Stimulated activated CD4-positive, alpha-beta T cell treated with anti-CD3 and anti-CD28 coated beads, Interleukin-12 subunit alpha, Interleukin-12 subunit beta, amount 100 ng/mL, for 48 hours (primary cell): Measurements from ENCODE around the gene DLX5.

Experiments used
- DNase-seq, 3 donors: peaks; one replicate each; pipeline ENCODE4 v3.0.0-alpha.2; 2020; ENCODE audit warnings: low read depth in 2 of 3, low spot score in 1 of 3

Gene DLX5

DNA sequence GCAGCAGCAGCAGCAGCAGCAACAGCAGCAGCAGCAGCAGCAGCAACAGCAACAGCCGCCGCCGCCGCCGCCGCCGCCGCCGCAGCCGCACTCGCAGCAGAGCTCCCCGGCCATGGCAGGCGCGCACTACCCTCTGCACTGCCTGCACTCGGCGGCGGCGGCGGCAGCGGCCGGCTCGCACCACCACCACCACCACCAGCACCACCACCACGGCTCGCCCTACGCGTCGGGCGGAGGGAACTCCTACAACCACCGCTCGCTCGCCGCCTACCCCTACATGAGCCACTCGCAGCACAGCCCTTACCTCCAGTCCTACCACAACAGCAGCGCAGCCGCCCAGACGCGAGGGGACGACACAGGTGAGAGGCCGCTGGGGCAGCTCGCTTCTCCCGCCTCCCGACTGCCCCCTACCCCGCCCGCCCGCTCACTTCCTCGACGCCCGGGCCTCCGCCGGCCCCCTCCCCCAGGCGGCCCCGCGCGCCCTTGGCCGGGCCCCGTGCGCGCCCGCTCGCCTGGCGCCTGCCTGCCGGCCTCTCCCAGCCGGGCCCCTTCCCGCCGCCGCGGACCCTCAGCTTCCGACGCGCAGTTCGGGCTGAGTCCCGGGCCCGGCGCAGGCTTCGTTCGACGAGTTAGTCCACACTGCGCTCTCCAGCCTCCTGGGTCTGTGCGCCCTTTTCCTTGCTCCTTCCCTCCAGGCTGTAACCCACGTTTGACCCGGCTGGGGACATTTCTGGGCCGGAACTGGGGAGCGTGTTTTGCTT lies 18.4 kb downstream of the DLX5 start:
- DNase-seq, result no peak

DNA sequence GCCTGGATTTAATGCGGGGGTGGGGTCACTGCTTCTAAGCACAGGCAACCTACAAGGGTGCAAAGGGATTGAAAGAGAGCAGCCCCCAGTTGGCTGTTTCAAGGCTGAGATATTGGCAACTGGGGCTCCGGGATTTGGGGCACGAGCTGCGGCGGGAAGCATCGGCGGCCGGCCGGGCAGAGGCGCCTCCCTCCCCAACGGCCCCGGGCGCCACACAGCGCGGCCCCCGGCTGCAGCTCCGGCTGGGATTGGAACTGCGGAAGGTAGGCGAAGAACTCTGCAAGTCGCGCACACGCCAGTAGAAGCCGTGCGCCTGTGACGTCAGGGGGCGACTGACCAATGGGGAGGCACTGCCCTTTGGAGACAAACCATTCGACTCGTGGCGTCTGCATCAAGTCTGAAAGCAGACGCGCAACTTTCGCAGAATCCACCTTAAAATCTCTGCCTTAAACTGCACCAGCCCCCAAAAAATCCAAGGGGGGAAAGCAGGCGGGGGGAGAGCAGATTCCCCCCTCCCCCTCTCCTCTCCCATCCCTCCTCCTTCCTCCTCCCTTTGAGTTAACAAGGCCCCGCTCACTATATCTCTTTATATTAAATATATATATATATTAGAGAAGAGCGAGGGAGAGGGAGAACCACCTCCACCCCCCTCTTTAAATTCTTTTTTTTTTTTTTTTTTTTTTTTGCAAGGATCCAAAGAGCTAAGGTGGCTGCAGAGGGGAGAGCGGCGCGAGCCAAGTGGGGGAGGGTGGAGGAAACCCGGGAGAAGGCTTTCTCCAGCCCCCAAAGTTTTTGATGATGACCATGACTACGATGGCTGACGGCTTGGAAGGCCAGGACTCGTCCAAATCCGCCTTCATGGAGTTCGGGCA lies 19.2 kb downstream of the DLX5 start, which contains the start of gene DLX6:
Gene DLX6, plus strand, starts transcription at position 371 of the 872 bp plus-strand sequence. Its CDS starts 425 bp downstream, at position 796.
- peak in 2 of 3 donors; percentile 33 to 37 for DNase-seq

DNA sequence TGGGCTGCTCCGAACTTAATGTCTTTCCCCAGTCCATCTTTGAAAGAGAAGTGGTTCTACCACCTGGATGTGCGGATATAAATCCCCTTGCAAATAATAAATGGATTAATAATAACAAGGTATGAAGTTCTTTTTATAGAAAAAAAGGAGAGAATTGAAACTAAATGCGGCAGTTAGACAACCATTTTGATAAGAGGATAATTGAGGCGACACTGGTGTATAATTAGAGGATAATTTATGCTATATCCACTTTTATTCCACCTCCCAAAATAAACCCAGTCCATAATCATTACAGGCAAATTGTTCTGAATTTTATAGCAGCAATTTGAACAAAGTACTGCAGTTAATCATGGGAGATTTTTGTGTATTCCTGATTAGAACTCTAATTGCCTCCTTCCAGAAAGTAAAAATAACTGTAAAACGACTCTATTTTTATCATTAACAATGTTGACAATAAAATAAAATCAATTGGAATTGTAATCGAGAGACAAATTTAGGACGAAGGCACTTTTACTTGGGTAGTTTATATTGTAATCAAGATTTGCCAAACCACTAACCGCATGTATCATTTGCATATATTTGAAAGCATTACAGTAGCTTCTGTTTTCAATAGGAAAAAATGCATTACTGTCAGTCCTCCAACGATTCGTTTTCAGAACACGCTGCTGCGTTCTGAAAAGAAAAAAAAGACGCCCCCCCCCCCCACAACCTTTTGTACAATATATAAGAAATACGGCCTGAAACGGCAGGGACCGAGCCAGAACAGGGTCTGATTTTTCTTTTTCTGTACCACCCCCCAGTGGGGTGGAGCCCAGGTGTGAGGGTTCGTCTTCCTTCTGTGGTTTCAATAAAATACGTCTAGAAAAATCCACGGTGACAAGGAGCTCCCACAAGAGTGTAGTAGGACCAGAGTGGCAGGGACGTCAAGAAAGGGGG lies 20.1 kb downstream of the DLX5 start:
- DNase-seq, result no peak

DNA sequence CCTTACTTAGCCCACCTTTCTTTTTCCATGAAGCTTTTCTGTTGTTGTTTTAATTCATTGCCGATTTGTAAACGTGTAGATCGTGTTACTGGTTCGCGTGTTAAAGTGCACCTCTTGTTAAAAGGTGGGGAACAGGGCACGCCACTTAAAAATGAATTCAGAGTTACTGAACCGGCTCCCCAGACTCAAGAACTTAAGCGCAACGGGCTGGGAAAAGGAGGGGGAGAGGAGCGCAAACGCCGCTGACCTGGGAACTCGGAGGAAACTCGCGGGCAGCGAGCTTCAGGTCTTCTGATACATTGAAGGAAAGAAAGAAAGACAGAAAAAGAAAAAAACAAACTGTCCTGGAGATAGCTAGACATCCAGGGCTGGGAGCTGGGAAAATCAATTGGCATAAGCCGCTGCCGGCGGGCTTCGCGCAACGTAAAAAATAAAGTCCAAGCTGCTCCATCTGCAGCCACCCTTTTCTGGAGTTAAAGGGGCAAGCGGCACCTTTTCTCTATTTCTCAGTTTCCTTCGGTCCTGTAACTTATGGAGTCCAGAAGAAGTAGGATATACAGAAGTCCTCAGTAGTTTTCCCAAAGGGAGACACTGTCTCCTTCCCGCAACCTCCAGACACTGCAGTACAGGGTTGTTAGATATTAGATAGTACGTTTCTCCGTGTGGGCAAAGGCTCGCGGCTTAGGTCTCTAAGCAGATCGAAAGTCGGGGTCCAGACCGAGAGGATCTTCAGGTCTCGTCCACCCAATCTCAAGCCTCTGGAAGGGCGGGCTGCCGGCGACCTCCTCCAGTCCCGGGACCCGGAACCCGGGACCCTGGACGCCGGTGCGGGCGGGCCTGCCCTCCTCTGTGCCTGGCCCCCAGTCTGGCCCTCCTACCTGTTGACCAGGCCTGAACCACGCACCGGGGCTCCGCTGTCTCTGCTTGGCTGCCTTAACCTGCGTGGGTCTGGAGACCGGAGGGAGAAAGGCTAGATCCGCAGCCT lies 21.1 kb downstream of the DLX5 start:
- DNase-seq, result no peak

DNA sequence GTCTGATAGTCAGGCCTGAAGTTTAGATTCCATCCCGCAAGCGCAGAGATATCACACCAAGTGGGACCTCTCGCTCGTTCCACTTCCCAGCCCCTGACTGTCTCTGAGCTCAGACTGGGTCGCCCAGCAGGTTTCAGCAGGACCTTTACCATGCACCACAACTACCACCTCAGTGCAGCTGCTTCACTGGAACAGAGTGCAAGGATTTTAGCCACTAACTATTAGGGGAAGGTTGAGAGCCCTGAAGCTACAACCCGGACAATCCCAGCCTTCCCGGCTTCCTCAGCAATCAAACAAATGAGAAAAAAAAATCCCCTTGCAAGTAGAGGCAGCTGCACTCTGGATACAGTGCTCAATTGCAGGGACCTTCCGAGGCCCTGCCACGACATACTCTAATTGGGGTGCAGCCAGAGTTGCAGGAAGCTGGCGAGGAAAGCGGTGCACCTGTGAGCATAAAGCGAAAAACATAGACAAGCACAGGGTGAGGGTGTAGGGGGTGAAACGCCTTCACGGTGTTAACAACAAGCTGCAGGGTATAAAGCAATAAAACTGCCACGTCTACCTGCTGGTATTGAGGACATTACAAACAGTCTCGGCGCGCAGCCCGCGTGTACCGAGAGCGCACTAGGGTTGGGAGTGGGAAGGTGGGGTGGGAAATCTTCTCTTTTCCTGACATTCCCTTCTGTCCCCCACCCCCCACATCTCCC lies 21.9 kb downstream of the DLX5 start:
- no peak for DNase-seq

DNA sequence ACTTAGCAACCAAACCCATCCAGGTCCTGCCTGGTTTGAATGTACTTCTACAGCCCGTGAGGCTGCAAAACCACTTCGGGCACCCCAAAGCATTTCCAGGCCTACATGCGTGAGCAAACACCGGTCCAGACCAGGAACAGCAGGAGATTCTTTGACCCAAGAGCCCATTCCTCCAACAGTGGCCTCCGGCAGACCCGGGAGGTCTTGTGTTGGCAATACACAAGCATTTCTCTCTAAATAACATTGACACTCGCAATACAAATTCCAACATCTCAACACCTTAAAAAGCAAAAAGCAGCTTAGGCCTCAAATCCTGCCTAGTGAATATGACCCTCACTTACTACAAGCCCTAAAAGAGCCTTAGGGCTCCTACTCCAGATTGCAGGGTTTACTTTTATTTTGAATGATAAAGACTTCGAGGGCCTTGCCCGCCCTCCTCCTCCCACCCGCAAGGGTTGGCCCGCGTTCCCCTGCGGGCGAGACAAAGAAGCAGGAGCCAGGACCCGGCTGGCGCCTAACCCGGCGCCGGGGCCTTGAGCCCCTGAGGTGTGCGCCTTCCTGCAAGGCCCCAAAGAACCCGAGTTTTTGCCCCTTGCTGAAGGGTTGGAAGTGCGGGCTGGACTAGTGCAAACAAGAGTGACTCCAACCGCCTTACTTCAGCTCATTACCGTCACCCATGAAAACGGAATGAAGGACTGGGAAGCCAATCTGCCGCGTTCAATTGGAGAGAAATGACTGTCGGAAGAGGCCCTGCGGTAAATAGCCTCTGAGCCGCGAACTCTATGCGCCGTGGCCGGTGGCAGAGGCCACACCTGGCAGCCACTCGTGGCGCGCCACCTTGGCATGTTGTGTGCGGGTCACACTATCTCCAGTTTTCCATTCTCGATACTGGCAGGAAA lies 22.7 kb downstream of the DLX5 start:
- no peak for DNase-seq

DNA sequence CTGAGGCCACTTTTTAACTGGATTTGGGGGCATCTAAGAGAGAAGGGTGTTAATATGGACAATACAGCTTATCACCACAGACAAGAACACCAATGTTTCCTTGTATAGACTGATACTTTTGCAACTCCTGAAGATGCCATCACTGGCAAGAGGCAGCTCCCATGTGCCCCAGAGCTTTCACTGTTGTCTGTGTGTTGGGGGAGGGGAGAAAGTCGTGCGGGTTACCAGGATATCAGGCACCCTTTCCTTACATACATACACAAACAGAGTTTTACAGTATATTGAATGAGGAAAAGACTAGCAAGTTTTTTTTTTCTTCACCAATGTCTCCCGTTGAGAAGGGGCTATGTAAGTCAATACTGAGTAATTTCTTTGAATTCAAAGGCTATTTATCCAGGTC lies 23.4 kb downstream of the DLX5 start:
- no peak for DNase-seq

DNA sequence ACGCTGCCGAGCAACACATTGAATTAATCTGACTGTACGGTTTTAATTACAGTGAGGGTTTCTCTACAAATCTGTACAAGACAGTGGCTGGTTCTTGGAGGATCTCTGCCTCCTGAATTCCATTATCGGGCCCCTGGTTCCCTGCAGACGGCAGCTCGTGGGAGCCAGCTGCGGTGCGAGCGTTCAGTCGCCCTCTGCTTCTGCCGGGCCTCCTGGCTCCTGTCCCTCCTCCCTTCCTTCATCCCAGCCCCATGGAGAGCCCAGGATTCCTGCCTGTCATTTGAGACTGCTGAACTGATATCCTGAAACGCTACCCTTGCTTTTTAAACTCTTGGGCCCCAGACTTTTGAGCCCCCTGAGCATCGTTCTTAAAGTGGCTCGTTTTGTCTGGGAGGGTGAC lies 25.9 kb downstream of the DLX5 start:
- no peak for DNase-seq

DNA sequence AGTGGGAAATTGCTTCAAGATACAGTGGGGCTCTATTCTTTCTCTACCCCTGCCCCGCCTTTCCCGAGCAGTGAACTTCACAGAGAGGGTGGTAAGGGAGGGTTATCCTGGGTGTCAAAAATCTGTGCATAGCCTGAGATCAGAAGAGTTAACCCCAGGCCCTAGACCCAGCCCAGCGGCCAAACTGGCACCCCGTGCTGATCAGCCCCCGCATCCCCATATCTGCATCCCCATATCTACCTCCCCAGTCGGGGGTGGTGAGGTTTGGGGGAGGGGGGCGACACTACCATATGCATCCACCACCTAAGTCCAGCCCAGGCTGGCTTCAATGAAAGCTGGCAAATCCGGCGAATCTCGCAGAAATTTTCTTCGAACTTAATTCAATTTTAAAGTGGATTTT lies 26.3 kb downstream of the DLX5 start:
- no peak for DNase-seq

DNA sequence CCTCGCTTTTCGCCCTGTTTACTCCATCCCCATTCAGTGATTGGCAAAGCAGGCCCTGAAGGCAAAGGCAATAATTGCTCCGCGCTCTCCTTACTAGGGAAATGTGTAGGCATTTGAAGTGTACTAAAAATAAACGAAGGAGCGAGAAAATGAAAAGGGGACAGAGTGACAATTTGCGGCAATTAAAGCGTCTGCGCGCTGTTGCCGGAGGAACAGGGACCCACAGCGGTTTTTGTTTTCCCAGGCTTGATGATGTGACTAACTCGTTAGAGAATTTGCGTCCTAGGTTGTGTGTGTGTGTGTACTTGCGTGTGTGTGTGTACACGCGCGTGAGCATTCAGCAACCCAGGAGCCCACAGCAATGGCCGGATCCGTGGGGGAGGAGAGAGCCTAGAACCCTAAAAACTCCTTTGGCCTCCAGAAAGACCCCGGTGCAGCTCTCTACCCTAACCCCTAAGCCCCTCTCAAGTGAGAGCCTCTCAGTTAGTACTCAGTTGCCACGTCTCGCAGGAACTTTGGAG lies 27.1 kb downstream of the DLX5 start:
- DNase-seq, result no peak

DNA sequence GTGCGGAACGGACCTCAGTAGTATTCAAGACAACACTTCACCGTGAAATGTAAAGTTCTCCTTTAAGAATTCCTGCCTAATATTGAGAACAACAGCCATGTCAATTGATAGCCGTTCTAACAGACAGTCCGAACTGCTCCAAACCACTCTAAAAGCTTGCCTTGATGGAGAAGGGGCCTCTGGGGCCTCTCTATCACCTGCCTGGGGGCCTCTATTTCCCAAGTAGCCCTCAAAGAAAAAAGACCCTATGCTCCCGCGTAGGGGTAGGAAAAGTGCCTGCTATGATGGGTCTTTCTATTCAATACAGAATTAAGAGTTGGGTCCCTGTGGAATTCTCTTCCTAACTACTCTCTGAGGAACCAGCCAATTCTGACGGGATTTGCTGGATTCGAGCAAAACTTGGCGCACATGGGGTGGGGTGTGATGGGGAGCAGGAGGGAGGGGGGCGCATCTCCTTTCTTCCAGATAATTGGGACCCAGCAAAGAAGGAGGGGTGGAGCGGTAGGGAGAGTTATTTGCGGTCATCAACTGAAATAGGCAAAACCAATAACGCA lies 27.6 kb downstream of the DLX5 start:
- no peak for DNase-seq

DNA sequence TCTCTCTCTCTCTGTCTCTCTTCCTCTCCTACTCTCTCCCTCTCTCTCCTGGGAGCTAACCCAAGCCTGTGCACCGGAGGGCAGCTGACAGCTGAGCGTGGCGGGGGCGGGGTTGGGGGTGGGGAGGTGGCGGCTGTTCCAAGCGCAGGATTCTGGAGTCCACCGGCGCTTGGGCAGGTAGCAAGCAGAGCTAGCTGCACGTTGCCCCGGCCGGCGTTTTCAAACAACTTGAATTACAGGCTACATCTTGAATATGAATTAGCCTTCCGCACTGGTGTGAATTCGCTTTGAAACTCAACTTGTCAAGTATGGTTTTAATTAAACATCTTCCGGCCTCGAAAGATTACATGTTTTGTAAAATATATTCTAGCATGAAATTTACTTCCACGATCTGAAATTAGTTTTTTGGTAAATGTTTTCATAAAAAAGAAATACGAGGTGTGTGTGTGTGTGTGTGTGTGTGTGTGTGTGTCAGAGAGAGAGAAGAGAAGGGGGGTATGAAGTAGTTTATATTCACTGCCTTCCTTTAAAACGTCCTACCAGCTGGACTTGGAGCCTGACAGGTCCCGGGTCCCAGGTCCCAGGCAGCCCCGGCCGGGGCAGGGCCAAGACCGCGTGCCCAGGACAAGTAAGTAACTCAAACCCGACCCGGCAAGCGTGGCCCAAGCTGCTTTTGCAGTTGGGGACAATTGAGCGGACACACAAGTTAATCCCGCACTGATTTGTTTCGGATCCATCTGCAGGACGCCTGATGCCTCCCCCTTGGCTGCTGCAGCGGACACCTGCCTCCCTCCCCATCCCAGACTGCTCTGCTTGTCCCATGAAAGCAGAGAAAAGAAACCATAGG lies 28.3 kb downstream of the DLX5 start:
- DNase-seq, result no peak

DNA sequence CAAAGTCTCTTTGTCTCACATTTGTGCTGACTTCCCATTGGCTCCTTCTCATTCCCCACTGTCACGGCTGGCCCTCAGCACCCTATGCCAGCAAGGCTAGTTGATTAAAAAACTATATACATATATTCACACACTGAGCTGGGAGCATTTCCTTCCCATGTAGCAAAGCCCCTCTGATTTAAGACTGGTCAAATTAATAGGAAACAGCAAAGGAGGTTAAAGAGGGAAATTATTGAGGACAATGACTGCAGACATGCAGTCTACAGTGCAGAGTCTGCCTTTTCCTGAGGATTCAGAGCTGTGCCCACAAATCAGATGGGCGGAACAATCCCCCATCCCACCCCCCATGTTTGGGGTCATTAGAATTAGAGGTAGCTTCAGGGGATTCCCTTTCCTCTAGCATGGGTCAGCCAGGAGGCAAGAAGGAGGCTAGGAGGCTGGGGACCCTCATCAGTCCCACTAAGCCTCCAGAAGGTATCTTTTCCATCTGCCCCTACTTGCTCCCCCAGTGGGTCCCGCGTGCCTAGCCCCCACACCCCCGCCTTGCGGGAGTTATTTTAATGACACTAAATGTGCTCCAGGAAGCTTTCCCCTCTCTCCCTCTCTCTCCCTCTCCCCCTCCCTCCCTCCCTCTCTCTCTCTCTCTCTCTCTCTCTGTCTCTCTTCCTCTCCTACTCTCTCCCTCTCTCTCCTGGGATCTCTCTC lies 29.1 kb downstream of the DLX5 start:
- no peak for DNase-seq

DNA sequence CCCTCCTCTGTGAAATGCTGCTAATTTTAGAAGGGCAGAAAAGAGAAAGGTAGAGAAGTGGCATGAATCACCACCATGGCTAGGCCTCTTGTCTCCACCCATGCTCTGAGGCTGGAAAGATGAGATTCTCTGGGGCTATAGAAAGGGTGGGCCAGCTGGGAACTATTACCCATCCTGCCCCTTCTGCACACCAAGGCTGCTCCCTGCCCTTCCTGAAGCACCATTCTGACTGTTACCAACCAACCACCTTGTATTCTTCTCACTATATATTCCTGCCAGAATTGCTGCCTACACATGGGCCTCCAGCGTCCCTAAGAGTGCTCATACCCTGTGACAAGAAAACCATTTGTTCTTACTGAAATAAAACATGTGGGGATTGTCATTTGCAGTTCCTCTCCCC lies 30.7 kb downstream of the DLX5 start:
- no peak for DNase-seq

DNA sequence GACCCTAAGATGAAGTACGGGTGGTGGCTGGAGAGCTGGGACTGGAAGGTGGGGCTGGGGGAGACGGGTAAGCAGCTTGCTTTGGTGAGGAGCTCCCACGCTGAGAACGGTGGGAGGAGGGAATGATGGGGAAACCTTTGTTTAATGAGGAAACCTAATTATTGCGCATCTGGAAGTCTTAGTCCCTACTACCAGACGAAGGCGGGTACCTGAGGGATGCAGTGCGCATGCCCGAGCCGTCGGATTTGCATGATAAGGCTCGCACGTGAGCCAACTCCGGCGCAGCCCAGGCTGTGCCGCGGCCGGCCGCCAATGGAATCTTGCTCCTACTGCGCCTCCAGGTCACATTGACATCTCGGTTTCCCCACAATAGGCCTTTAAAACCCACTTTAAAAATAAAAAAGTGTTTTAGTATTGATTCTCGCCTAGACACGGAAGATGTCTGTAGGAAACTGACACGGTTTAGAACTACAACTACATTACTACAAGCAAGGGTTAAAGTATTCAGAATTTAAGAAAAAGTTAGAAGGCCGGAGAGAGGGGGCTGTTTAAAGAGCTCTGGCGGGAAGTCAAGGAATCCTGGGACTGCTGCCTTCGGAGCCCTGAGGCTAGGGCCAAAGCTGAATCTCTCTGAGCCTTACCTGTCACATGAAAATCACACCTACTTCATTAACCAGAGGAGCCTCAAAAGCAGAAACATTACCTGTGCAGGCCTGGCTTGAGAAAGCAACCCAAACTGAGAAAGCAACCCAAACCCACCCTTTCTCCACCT lies 31.4 kb downstream of the DLX5 start:
- DNase-seq, result no peak
